GM18519 (cell line): ENCODE data around the gene REPS1.

Experiments
- ATAC-seq: cut with Tn5 transposase; IDR thresholded peaks from one replicate; pipeline ENCODE4 v1.9.1; 2021; ENCODE audit warnings: mild to moderate bottlenecking, moderate library complexity; ENCODE audit not compliant: unreplicated experiment, low FRiP score

Gene REPS1

GRCh38 chr6:138973466-138974153 lies 14.4 kb downstream of the REPS1 start:
- no peak for ATAC-seq

GRCh38 chr6:138972226-138972665 lies 15.8 kb downstream of the REPS1 start:
- ATAC-seq: no peak

DNA sequence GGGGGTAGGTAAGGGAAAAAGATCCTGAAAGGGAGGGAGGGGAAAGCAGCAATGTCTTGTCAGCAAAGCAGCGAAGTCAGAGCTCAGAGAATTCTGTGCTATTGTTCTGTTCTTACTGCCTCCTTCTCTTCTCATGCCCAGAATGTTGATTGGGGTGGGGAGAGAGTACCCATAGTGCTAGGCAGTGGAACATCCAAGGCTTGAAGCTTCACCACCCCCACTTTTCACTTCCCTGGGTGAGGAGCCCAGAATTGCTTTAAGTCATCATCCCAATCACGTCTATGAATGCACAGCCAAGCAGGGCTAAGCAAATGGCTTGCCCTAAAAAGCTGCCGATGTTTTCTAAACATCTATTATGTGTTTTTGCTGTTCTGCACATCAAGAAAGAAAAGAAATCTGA lies 16.5 kb downstream of the REPS1 start:
- ATAC-seq: no peak

DNA sequence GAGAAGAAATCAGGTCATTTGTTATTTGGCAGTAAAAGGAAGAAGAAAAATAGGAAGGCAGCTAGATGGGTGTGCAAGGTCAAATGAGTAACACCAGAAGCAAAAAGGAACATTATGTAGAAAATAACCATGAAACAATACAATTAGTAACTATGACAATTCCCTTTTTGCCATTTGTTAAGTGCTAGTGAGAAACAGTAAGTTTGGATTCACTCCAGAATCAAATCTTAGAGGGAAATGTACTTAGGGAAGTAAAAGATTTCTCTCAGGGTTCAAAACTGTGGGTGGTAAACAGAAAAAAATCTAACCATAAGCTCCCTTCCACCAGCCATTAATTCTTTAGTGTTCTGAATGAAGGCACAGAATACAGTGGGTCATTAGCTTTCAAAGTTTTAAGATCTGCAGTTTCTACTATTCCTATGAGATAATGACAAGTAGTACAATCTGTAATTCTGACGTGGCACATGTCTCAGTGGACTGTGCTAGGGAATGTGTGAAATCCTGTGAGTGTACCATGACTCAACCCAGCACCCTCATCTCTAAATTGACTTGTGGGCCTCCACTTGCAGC lies 17.1 kb downstream of the REPS1 start:
- no peak for ATAC-seq

DNA sequence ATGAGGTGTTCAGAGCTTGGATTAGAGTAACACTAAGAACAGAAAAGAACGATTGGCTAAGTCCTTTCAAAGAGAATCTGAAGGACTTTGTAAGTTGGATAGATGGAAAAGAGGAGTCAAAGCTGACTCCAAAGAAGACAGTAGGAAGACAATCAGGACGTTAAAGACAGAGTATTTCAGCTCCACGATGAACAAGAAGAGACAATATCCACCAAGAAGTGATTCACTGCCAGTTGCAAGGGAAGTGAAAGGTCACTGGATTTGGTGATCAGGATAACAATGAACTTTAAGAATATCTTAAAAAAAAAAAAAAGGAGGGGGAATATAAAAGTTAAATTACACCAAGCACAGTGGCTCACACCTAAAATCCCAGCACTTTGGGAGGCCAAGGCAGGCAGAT lies 17.9 kb downstream of the REPS1 start:
- ATAC-seq: no peak

GRCh38 chr6:138966870-138967269 lies 21.2 kb downstream of the REPS1 start:
- no peak for ATAC-seq

GRCh38 chr6:138965971-138966370 lies 22.1 kb downstream of the REPS1 start:
- ATAC-seq: no peak

GRCh38 chr6:138965291-138965874 lies 22.7 kb downstream of the REPS1 start:
- no peak for ATAC-seq

DNA sequence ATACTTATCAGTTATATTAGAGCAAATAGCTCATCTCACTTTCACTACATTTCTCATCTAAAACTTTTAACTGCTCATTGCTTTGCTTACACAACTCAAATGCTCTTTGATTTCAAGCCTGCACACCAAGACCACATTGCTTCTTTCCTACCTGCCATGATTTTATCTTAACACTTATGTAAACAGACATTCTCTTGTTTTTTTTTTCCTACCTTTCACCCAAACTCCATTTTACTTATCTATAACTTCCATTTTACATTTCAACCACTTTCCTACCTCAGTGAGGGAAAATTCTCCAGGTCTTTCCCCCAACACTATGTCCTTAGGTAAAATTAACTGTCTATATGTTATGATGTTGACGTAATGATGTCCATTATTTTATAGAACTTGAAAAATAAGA lies 24.0 kb downstream of the REPS1 start:
- no peak for ATAC-seq

DNA sequence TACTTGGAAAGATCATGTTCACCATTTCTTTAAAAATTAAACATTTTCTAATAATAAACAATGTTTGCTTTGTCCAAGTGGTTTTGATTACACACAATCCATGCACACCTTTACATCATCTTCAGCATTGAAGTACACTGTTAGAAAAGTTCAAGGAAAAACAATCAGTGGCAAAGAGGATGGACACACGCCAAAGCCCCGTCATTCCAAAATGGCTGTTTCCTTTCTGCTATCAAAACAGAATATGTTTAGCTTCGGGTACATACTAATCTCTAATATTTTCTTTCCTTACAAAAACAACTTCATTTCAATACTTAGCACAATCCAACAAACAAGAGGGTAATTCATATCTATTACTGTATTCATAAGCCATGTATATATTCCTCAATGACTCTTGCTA lies 24.5 kb downstream of the REPS1 start:
- ATAC-seq: no peak

- ATAC-seq: no peak
These were observed 24.9 kb downstream of the REPS1 start for GRCh38 chr6:138963119-138963518.

- no peak for ATAC-seq
These were observed 28.5 kb downstream of the REPS1 start for GRCh38 chr6:138959521-138959920.

DNA sequence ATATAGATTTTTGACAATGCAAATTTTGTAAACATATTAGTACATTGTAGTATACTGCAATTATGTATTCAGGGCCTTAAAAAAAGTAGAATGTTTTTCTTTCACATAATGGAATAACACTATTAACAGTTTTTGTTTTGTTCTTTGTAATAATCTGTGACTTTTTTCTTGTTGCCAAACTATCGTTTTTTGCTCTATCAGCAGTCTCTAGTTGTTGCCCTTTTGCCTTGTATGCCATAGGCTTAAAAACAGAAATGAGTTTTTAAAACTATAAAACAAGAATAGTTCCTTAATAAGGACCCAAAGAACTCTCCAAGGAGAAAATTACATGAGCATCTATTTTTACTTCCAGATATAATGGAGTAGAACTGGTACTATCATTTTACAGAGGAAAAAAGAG lies 29.5 kb downstream of the REPS1 start:
- no peak for ATAC-seq

DNA sequence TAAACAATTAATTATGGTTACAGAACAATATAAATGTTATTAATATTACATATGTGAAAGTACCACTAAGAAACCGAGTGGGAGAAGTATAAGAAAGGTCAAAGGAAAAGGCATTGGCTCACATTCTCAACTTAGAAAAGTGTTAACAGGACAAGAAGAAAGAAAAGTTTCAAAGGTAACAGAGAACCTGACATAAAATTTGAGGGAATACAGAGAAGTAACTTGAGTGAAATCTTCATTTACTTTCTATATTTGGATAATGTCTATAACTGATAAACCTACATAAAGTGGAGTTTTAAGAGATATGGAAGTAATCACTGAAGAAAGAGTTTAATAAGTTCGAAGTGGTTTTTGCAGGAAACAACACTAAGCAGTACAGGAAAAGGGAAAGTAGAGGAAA lies 30.1 kb downstream of the REPS1 start:
- no peak for ATAC-seq

DNA sequence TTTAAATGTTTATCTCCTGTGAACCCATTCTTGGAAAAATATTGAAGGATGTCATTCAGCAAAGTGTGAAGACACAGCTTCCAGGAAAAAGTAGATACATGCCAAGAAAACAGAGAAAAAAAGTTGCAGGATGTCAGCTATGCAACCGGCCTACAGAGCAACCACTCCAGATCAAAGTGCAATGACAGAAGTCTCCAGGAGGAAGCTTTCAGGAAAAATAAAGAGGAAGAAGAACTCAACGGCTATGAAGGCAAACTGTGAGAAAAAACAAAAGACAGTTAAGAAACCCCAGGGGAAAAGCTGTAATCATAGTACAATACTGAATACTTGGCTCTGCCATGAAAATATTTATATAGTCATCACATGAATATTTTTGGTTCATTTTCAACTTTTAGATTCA lies 30.6 kb downstream of the REPS1 start:
- ATAC-seq: no peak

- no peak for ATAC-seq
These were observed 31.7 kb downstream of the REPS1 start for GRCh38 chr6:138956244-138956924.

GRCh38 chr6:138955262-138955661 lies 32.8 kb downstream of the REPS1 start:
- ATAC-seq: no peak

GRCh38 chr6:138953451-138953850 lies 34.6 kb downstream of the REPS1 start:
- ATAC-seq: no peak

- no peak for ATAC-seq
These were observed 39.4 kb downstream of the REPS1 start for GRCh38 chr6:138948546-138949179.

- no peak for ATAC-seq
These were observed 40.0 kb downstream of the REPS1 start for GRCh38 chr6:138948004-138948403.

DNA sequence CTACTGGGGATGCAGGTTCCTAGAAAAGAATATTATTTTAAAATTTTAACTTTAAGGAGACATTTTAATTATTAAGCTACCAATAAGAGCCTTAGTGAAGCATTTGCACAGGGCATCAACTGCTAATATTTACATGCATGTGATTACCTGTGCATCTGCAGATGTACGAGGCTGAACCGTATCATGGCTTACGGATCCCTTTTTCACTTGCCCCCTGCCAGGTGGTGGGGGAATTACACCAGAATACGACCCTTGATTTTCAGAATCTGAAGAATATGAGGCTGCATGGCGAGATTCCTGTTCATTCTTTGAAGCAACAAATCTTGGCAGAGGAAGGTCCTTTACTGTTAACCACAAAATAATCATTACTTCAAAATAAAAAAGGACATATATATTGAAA lies 42.7 kb downstream of the REPS1 start:
- no peak for ATAC-seq
